Measurements from ENCODE around the gene PLEKHJ1.

PLEKHJ1 gene

GRCh38 chr19:2249010-2249866 is 13.1 kb upstream of the PLEKHJ1 start, which contains the start of gene AMH:
TSS of gene AMH (plus strand) at chr19:2249323. CDS start at chr19:2249333, 10 bp downstream.
- no peak for DNase-seq (ENCODE audit: low read depth)

GRCh38 chr19:2248136-2249009 is 12.2 kb upstream of the PLEKHJ1 start:
- DNase-seq (ENCODE audit: low read depth): no peak

DNA sequence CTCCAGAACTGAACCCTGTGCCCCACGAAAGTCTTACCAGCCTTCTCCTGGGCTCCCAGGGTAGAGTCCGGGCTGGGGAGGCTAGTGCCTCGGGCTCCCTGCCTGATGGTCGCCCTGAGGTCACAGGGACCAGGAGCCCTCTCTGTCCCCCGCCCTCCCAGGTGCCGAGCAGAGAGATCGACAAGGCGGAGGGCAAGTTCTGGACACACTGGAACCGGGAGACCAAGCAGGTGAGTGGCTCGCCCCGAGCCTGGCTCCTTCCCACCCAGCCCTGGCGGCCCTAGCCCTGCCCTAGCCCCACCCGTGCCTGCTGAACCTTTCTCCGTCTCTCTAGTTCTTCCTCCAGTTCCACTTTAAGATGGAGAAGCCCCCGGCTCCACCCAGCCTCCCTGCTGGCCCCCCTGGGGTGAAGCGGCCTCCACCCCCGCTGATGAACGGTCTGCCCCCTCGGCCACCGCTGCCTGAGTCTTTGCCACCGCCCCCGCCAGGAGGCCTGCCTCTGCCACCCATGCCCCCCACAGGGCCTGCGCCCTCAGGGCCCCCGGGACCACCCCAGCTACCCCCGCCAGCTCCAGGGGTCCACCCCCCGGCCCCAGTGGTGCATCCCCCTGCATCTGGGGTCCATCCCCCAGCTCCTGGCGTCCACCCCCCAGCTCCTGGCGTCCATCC is 11.4 kb upstream of the PLEKHJ1 start:
- no peak for DNase-seq (ENCODE audit: low read depth)

- DNase-seq (ENCODE audit: low read depth): no peak
Observed at GRCh38 chr19:2246801-2247361, 10.8 kb upstream of the PLEKHJ1 start.

DNA sequence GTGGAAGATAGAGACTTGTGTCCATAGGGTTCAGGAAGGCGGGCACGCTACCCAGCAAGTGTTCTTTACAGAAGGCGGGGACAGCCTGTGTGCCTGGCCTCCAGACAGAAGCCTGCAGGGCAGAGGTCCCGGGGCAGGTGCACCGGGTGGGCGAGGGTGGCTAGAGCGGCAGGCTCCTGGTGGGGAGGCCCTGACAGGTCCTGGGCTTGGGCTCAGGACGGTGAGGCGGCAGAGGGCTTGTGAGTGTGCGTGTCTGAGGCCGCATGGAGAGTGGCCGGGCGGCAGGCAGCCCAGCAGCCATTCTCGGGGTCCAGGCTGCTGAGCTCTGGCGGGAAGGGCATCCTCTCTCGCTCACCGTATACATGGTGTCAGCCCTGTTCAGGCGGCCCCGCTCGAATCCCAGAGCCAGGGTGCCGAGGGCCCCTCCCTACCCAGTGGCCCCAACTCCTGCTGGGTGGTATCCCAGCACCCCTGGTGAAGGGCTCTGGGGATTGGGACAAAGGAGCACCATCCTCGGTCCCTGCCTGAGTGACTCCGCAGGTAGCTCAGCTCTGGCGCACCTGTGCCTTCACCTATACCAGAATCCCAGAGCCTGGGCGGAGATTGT is 10.0 kb upstream of the PLEKHJ1 start:
- DNase-seq (ENCODE audit: low read depth): no peak

- no peak for DNase-seq (ENCODE audit: low read depth)
Observed at GRCh38 chr19:2245273-2245672, 9.1 kb upstream of the PLEKHJ1 start.

- no peak for DNase-seq (ENCODE audit: low read depth)
Observed at GRCh38 chr19:2244486-2244885, 8.4 kb upstream of the PLEKHJ1 start.

- DNase-seq (ENCODE audit: low read depth): no peak
Observed at GRCh38 chr19:2244125-2244411, 7.9 kb upstream of the PLEKHJ1 start.

- no peak for DNase-seq (ENCODE audit: low read depth)
Observed at GRCh38 chr19:2243274-2244124, 7.4 kb upstream of the PLEKHJ1 start.

- DNase-seq (ENCODE audit: low read depth): no peak
Observed at GRCh38 chr19:2242816-2243215, 6.7 kb upstream of the PLEKHJ1 start.

DNA sequence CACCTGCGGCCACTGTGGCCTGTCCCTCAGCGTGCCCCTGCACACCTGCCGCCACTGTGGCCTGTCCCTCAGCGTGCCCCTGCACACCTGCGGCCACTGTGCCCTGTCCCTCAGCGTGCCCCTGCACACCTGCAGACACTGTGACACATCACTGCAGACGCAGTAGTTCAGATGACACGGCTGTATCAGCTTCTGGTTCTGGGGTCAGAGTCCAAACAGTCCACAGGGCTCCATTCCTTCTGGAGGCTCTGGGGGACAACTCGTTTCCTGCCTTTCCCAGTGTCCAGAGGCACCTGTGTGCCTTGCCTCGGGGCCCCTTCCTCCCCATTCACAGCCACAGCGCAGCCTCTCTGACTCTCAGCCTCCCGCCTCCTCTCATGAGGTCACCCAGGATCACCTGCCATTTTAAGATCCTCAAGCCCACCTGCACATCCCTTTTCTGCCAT is 6.0 kb upstream of the PLEKHJ1 start:
- DNase-seq (ENCODE audit: low read depth): no peak

GRCh38 chr19:2240881-2241760 is 5.0 kb upstream of the PLEKHJ1 start:
- no peak for DNase-seq (ENCODE audit: low read depth)

GRCh38 chr19:2239771-2240770 is 3.9 kb upstream of the PLEKHJ1 start:
- DNase-seq (ENCODE audit: low read depth): no peak

DNA sequence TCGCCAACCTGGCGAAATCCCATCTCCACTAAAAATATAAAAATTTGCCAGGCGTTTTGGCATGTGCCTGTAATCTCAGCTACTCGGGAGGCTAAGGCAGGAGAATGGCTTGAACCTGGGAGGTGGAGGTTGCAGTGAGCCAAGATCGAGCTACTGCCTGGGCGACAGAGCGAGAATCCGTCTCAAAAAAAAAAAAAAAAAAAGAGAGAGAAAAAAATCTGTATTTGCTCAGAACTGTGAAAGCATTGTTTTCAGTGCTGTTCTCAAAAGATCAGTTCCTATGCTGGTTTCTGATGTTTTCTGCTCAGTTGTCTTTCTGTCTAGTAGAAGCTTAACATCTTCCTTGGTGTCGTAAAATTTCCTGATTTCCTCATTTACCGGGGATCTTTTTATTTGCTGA is 3.0 kb upstream of the PLEKHJ1 start:
- no peak for DNase-seq (ENCODE audit: low read depth)

DNA sequence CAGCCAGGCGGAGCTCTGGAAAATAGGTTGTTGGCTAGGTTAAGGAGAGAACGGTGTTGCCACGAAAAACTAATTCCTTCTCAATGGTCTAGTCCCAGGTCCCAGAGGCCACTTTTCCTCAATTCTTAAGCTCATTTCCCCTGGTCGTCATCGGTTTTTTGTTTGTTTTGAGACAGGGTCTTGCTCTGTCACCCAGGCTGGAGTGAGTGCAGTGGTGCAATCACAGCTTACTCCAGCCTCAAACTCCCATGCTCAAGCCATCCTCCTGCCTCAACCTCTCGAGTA is 1.7 kb upstream of the PLEKHJ1 start:
- no peak for DNase-seq (ENCODE audit: low read depth)

GRCh38 chr19:2237051-2237868 is 1.1 kb upstream of the PLEKHJ1 start:
- DNase-seq (ENCODE audit: low read depth): no peak

DNA sequence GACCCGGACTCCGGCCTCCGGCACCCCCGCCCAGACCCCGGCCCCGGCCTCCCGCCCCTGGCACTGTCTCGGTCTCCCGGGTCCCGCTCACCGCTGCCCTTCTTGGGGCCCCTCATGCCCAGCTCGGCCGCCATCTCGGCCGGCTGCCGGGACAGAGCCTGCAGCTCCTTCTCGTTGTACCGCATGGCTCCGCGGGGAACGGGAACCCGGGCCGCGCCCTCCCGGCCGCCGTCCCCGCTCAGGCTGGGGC is 140 bp downstream of the PLEKHJ1 start:
- no peak for DNase-seq (ENCODE audit: low read depth)

DNA sequence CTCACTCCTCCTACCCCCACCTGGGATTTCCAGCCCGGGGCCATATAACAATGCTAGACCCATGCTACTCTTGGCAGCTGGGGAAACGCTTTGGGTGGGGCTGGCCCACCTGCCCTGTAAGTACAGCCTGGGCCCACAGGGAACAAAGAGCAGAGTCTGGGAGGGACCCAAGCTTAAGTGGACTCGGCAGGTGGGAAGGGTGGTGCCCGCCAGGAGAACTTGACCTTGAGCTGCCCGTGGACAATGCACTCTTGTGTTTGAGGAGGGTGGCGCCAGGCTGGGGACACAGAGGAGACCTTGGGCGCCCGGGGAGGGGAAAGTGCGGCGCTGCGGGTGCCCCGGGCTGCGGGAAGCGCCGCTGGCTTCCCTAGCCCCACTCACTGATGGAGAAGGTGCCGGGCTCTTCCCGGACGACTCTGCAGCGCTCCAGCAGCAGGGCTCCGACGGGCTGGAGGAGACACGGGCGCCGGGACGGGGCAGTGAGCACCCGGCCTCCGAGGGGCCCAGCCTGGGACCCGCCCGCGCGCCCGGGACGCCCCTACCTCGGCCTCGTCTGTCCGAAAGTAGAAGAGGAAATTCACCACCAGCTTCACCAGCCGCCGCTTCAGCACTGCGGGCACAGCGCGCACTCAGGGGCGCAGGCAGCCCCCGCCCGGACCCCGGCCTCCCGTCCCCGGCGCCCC is 607 bp downstream of the PLEKHJ1 start:
- no peak for DNase-seq (ENCODE audit: low read depth)
